Stimulated activated CD4-positive, alpha-beta T cell treated with anti-CD3 and anti-CD28 coated beads, Interleukin-15, amount 100 ng/mL, for 1 hour (primary cell): ENCODE results near the gene RELL1.

Experiments used
- DNase-seq, 2 donors: peaks; one replicate each; pipeline ENCODE4 v3.0.0-alpha.2; 2020; ENCODE audit warnings: low read depth in 1 of 2, low spot score in 1 of 2

Gene RELL1

DNA sequence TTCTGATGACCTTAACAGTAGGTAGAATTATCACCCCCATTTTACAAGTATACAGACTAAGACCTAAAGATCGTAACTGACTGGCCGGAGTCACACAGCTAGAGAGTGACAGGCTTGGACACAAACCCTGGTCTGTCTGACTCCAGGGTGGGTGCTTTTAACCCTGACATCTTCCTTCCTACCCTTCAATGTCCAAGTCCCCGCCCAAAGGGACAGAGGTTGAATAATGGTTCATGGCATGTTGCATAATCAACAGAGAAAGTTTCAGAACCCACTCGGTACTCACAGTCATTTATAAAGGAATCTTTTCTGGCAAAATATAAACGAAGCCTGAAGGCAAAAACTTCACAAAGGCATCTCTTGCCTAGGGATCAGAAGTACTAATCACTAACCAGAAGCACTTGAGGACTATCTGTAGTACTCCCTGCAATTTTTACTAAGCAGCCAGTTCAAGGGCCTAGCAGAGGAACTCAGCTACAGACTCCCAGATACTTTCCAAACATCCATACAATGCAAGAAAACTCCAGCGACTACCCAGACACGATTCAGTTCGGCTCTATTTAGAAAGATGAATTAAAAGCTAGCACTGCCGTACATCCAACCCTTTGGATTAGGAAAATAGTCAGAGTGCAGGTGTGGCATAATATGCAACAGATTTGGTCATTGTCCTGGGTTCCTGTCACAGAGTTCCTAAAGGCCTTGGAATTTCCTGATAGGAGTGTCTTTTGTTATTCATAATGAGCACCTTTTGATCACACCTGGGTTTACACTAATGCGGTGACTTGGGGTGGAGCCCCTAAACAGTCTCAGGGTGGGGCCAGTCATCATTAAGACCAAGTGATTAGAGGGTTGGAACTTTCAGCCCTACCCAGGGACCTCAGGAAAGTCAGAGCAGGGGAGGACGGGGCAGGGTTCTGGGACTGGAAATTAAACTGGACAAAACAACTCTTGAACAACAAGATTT is 44.0 kb downstream of the RELL1 start:
- DNase-seq, result no peak

- no peak for DNase-seq
These were observed 44.8 kb downstream of the RELL1 start for GRCh38 chr4:37641352-37641751.

DNA sequence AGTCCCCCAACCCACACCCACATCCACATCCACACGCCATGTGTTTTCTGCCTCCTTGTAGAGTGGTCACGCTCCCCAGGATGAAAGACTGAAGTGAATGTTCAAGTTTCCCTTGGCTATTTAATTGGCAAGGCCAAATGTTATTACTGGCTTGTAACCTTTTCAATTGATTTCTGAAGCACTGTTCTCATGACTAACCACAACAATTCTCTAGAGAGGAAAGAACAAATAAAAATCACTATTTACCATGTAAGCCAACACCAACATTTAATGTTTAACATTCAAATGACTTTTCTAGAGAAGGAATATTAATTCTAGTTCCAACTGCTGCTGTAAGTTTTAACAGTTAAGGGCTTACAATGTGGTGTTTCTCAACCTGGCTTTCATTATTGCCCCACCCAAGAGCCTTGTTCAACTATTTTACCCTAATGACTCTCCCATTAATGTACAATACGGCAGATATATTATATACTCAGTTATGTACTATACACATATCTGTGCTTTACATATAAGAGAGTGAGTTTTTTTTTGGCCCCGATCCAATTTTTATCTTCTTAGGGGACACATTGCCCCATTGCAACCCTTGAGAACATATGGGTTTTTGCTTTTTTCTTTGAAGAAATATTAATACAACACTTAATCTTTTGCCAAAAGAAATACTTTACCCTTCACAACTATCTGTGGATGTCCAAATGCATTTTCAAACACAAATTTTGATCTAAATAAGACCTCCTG is 46.5 kb downstream of the RELL1 start:
- DNase-seq, result no peak

- no peak for DNase-seq
These were observed 51.0 kb downstream of the RELL1 start for GRCh38 chr4:37635155-37635554.

GRCh38 chr4:37634180-37634579 is 52.0 kb downstream of the RELL1 start:
- no peak for DNase-seq

DNA sequence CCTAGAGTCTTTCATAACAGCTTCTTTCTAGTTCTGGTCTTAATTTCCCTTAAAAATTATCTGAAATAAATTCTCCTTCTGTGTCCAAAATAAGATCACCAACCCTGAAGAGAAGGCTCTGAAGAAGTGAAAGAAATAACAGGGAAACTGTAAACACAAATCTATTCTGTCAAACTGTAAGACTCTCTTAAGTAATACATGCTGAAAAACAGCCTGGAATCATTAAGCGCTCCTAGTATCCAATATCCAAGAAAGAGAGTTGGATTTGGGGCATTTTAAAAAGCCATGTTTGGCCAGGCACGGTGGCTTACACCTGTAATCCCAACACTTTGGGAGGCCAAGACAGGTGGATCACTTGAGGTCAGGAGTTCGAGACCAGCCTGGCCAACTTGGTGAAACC is 53.3 kb downstream of the RELL1 start:
- no peak for DNase-seq

DNA sequence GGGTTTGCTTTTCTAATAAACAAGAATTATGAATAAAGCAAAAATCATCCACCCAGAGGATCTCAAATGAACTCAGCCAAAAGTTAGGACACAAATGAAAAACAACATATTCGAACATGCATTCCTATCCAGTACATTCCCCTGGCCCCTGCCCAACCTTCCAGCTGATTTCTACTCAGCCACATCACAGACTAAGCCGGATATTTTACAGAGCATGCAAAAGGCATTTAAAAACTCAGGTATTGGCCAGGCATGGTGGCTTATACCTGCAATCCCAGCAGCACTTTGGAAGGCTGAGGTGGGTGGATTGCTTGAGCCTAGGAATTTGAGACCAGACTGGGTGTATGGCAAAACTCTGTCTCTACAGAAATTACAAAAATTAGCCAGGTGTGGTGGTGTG is 54.6 kb downstream of the RELL1 start:
- no peak for DNase-seq

DNA sequence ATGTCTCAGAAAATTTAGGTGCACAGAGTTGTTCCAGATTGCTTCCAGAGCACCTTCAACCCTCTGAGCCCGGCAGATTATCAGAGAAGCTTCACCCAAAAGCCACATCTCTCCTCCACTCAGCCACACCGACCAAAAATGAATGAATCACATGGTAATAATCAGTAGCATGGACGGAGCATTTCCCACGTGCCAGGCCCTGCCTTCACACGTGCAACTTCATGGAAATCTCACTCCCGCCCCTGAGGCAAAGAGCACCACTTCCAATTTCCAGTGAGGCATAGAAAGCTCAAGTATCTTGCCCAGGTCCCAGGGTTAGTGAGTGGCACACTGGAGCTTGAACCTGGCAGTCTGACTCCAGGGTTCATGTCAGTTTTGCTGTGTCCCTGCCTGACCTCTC is 56.5 kb downstream of the RELL1 start:
- no peak for DNase-seq

DNA sequence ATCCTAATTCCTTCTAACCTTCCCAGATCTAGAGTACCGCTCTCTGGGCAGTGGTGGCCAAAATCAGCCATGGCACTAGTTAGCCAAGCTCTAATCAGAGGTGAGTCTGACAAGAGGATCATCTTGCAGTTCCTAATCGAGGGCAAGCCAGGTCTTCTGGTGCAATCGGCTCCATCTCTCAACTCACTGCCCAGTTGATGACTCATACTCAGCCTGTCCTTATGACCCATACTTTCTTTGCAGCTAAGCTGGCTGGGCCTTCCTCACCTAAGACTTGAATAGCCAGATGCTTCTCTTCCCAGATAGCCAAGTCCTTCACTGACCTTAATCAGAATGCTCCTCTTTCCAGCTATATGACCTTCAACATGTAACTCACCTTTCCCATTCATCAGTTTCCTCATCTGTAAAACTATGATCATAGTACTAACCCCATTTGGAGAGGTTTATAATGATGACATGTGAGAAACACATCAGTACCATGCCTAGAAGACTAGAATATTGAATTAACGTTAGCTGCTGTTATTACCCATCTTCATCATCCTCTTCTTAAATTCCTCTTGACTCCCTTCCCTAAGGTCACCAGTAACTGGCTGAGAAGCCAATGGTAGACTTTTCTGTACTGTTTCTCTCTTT is 57.1 kb downstream of the RELL1 start:
- no peak for DNase-seq

- no peak for DNase-seq
These were observed 58.9 kb downstream of the RELL1 start for GRCh38 chr4:37627263-37627662.

- no peak for DNase-seq
These were observed 60.7 kb downstream of the RELL1 start for GRCh38 chr4:37625499-37625898.

- DNase-seq, result no peak
These were observed 62.2 kb downstream of the RELL1 start for GRCh38 chr4:37623940-37624339.

GRCh38 chr4:37623125-37623524 is 63.1 kb downstream of the RELL1 start:
- no peak for DNase-seq

GRCh38 chr4:37620176-37620575 is 66.0 kb downstream of the RELL1 start:
- no peak for DNase-seq

- DNase-seq, result no peak
These were observed 70.5 kb downstream of the RELL1 start for GRCh38 chr4:37615720-37616063.

- DNase-seq, result no peak
These were observed 71.0 kb downstream of the RELL1 start for GRCh38 chr4:37615059-37615719.

DNA sequence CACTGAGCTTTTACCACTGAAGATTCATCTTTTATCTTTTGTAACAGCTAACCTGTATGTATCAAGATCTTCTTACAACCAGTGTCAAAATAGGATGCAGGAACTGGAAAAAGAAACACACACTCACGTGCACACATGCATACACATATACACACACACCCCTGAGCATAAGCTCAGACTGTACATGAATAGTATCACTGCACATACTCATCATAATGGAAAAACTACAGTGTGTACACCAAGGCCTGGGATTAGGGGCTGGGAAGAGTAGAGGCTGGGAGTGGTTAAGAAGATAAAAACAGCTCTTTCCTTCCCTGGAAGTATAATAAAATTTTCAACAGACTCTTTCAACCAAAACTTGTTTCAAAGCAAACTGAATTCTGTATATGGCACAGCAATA is 73.4 kb downstream of the RELL1 start:
- no peak for DNase-seq

DNA sequence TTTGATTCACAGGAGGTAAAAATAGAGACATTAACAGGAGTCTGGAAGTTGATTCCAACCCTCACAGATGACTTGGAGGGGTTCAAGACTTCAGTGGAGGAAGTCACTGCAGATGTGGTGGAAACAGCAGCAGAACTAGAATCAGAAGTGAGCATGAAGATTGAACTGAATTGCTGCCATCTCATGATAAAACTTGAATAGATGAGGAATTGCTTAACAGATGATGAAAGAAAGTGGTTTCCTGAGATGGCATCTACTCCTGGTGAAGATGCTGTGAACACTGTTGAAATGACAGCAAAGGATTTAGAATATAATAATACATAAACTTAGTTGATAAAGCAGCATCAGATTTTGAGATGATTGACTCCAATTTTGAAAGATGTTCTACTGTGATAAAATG is 76.5 kb downstream of the RELL1 start:
- DNase-seq, result no peak

GRCh38 chr4:37607018-37607417 is 79.2 kb downstream of the RELL1 start:
- no peak for DNase-seq

DNA sequence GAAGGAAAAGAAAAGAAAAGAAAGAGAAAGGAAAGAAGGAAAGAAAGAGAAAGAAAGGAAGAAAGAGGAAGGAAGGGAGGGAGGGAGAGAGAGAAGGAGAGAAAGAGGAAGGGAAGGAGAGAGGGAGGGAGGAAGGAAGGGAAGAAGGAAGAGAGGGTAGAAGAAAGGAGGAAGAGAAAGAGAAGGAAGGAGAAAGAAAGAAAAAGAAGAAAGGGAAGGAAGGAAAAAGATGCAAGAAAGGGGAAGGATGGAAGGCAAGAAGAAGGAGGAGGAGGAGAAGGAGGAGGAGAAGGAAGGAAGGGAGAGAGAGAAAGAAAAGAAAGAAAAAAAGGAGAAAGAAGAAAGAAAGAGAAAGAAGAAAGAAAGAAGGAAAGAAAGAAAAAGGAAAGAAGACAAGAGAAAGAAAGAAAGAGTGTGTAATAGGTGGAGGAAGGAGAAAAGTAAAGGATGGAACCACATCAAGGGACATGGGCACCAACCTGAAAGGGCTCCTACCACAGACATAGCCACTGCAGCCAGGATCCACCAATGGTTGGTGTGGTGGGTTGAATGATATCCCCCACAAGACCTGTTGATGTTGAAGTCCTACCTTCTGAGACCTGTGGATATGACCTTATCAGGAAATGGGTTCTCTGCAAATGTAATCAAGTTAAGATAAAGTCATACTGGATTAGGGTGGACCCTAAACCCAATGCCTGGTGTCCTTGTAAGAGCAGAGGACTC is 80.2 kb downstream of the RELL1 start:
- no peak for DNase-seq

DNA sequence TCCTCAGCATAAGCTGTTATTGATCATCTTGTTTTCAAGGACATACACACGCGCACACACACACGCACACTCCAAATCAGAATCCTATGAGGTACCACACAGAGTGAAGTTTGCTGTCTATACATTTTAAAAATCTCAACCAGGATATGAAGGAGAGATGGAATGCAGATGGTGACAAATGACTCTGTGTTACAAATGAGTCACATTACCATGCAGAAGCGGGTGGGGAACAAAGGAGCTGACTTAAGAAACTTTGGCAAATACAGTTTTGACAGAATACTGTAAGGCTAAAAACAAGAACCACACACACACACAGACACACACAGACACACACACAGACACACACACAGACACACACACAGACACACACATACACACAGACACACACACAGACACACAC is 81.7 kb downstream of the RELL1 start:
- DNase-seq, result no peak
